Measurements from ENCODE around the gene LYAR. TPM values are rescaled to one million over a fixed set of nuclear protein-coding genes. Genes with fewer than 3 reads are reported as not detected.
"Not testable (repeated sequence)": the region's sequence is repeated elsewhere in the genome, so short reads cannot be mapped to it uniquely, and the experiment has no call there.

The LYAR gene
- total RNA-seq, 1 donor from 2014 or later: 25.3 TPM

GRCh38 chr4:4248029-4248884, 41.7 kb downstream of the LYAR start, which contains the start of gene TMEM128:
Gene TMEM128, minus strand, starts transcription at chr4:4248223. Its CDS starts 21 bp downstream, at chr4:4248202.
- no peak for FAIRE-seq
- DNase-seq (ENCODE audit: low read depth): peak; percentile 82
- Histone ChIP-seq H3K27me3 (ENCODE audit: control insufficient read depth, insufficient read depth, low read length) (no peaks in the 10 kb centered on the region), H3K4me3 (ENCODE audit: low read depth, low read length) (peak within 1 kb of the TSS; percentile 81), H3K36me3 (ENCODE audit: control insufficient read depth, insufficient read depth, low read length) (peaks cover 7% of the 10 kb centered on the region)
- peak; percentile 23 for TF ChIP-seq CTCF (IDR thresholded peaks at IDR 0.05; ENCODE audit: insufficient read depth, low read length, severe bottlenecking)

- peak; percentile 26 for DNase-seq (ENCODE audit: low read depth)
- no peak for FAIRE-seq
- peak overlapping the region; percentile 81 for H3K4me3 ChIP-seq (ENCODE audit: low read depth, low read length)
- peaks cover 7% of the 10 kb centered on the region for H3K36me3 ChIP-seq (ENCODE audit: control insufficient read depth, insufficient read depth, low read length)
- no peaks in the 10 kb centered on the region for H3K27me3 ChIP-seq (ENCODE audit: control insufficient read depth, insufficient read depth, low read length)
- no peak for TF ChIP-seq CTCF (IDR thresholded peaks at IDR 0.05; ENCODE audit: insufficient read depth, low read length, severe bottlenecking)
These were observed 42.3 kb downstream of the LYAR start for GRCh38 chr4:4247696-4248028.

GRCh38 chr4:4245172-4245571, 44.8 kb downstream of the LYAR start:
- Histone ChIP-seq H3K36me3 (ENCODE audit: control insufficient read depth, insufficient read depth, low read length) (peaks cover 7% of the 10 kb centered on the region), H3K27me3 (ENCODE audit: control insufficient read depth, insufficient read depth, low read length) (no peaks in the 10 kb centered on the region), H3K4me3 (ENCODE audit: low read depth, low read length) (no peak overlapping the region)
- no peak for TF ChIP-seq CTCF (IDR thresholded peaks at IDR 0.05; ENCODE audit: insufficient read depth, low read length, severe bottlenecking)
- DNase-seq (ENCODE audit: low read depth): no peak
- no peak for FAIRE-seq

- H3K27me3 ChIP-seq (ENCODE audit: control insufficient read depth, insufficient read depth, low read length); DNase-seq (ENCODE audit: low read depth); H3K36me3 ChIP-seq (ENCODE audit: control insufficient read depth, insufficient read depth, low read length); H3K4me3 ChIP-seq (ENCODE audit: low read depth, low read length): not testable (repeated sequence)
- FAIRE-seq: peak; percentile 76
These were observed 50.4 kb downstream of the LYAR start for GRCh38 chr4:4239551-4239950.

- Histone ChIP-seq H3K27me3 (ENCODE audit: control insufficient read depth, insufficient read depth, low read length) (peaks cover 3% of the 10 kb centered on the region), H3K36me3 (ENCODE audit: control insufficient read depth, insufficient read depth, low read length) (no peaks in the 10 kb centered on the region), H3K4me3 (ENCODE audit: low read depth, low read length) (no peak overlapping the region)
- FAIRE-seq (no peak), DNase-seq (ENCODE audit: low read depth) (no peak)
- no peak for TF ChIP-seq CTCF (IDR thresholded peaks at IDR 0.05; ENCODE audit: insufficient read depth, low read length, severe bottlenecking)
These were observed 56.3 kb downstream of the LYAR start for GRCh38 chr4:4233610-4234009.

GRCh38 chr4:4228356-4228668, 61.6 kb downstream of the LYAR start:
- FAIRE-seq: no peak
- H3K27me3 ChIP-seq (ENCODE audit: control insufficient read depth, insufficient read depth, low read length): peaks cover 28% of the 10 kb centered on the region

More at GRCh38 chr4:4228356-4228668, 61.6 kb downstream of the LYAR start:
- Histone ChIP-seq H3K4me3 (ENCODE audit: low read depth, low read length) (no peak overlapping the region), H3K36me3 (ENCODE audit: control insufficient read depth, insufficient read depth, low read length) (no peaks in the 10 kb centered on the region)
- no peak for TF ChIP-seq CTCF (IDR thresholded peaks at IDR 0.05; ENCODE audit: insufficient read depth, low read length, severe bottlenecking)
- no peak for DNase-seq (ENCODE audit: low read depth)

Measured in bronchial epithelial cell (primary cell).